Retina (tissue), 1 donor: ENCODE results near the gene GPR143.
"Not testable (repeated sequence)": the region's sequence is repeated elsewhere in the genome, so short reads cannot be mapped to it uniquely, and the experiment has no call there.

Experiments
- DNase-seq: peaks from one replicate; pipeline ENCODE4 v3.0.0-alpha.2; 2016

Gene GPR143

GRCh38 chrX:9765737-9766097 lies at the start of gene GPR143:
Gene GPR143, minus strand, starts transcription at chrX:9765847. Its CDS starts 30 bp downstream, at chrX:9765817.
- peak; percentile 54 for DNase-seq

GRCh38 chrX:9811086-9811485 lies 45.4 kb upstream of the GPR143 start:
- not testable (repeated sequence) for DNase-seq

GRCh38 chrX:9809876-9810275 lies 44.2 kb upstream of the GPR143 start:
- DNase-seq: not testable (repeated sequence)

GRCh38 chrX:9807355-9808182 lies 41.9 kb upstream of the GPR143 start:
- DNase-seq: no peak

- DNase-seq: no peak
Measured at GRCh38 chrX:9805956-9806355, 40.3 kb upstream of the GPR143 start.

- DNase-seq: no peak
Measured at GRCh38 chrX:9804444-9804843, 38.8 kb upstream of the GPR143 start.

- no peak for DNase-seq
Measured at GRCh38 chrX:9802737-9803136, 37.1 kb upstream of the GPR143 start.

- no peak for DNase-seq
Measured at GRCh38 chrX:9797384-9798360, 32.0 kb upstream of the GPR143 start.

- no peak for DNase-seq
Measured at GRCh38 chrX:9794495-9794894, 28.8 kb upstream of the GPR143 start.

- no peak for DNase-seq
Measured at GRCh38 chrX:9790866-9791265, 25.2 kb upstream of the GPR143 start.

- DNase-seq: no peak
Measured at GRCh38 chrX:9789555-9789954, 23.9 kb upstream of the GPR143 start.

GRCh38 chrX:9788911-9789310 lies 23.3 kb upstream of the GPR143 start:
- no peak for DNase-seq

- DNase-seq: peak; percentile 38
Measured at GRCh38 chrX:9786798-9787635, 21.4 kb upstream of the GPR143 start.

- peak; percentile 40 for DNase-seq
Measured at GRCh38 chrX:9785944-9786797, 20.5 kb upstream of the GPR143 start, which contains the start of gene SHROOM2. Gene SHROOM2, plus strand, starts transcription at chrX:9786429. Its CDS starts 117 bp downstream, at chrX:9786546.

- DNase-seq: peak; percentile 35
Measured at GRCh38 chrX:9785254-9785943, 19.8 kb upstream of the GPR143 start.

GRCh38 chrX:9784332-9784731 lies 18.7 kb upstream of the GPR143 start:
- DNase-seq: no peak

GRCh38 chrX:9781941-9782340 lies 16.3 kb upstream of the GPR143 start:
- DNase-seq: no peak

GRCh38 chrX:9775930-9776329 lies 10.3 kb upstream of the GPR143 start:
- DNase-seq: no peak

- no peak for DNase-seq
Measured at GRCh38 chrX:9772943-9773342, 7.3 kb upstream of the GPR143 start.

- no peak for DNase-seq
Measured at GRCh38 chrX:9770319-9770718, 4.7 kb upstream of the GPR143 start.

- not testable (repeated sequence) for DNase-seq
Measured at GRCh38 chrX:9768321-9768839, 2.7 kb upstream of the GPR143 start.
